ENCODE measurements around the gene MYO15B.

Gene MYO15B

GRCh38 chr17:75587675-75588595, at the start of gene MYO15B:
Gene MYO15B (plus strand): TSS chr17:75587800. CDS start chr17:75588058, 258 bp downstream.
- Mint-ChIP-seq H3K27me3 (no peaks in the 10 kb centered on the region), H3K4me3 (peak within 1 kb of the TSS; percentile 80), H3K4me1 (peaks cover 10% of the 10 kb centered on the region), H3K36me3 (no peaks in the 10 kb centered on the region), H3K9me3 (no peaks in the 10 kb centered on the region), H3K27ac (no peak within 1 kb of the TSS)
- DNase-seq (ENCODE audit: low spot score in 2 of 2) (peak; percentile 56 to 80), ATAC-seq (ENCODE audit: low read depth) (peak; percentile 51)

- H3K27ac Mint-ChIP-seq, result no peak overlapping the region
- peaks cover 3% of the 10 kb centered on the region for H3K4me1 Mint-ChIP-seq
- H3K27me3 Mint-ChIP-seq, result no peaks in the 10 kb centered on the region
- ATAC-seq (ENCODE audit: low read depth) (no peak), DNase-seq (ENCODE audit: low spot score in 2 of 2) (no peak)
- H3K36me3 Mint-ChIP-seq, result peaks cover 8% of the 10 kb centered on the region
- H3K9me3 Mint-ChIP-seq, result no peaks in the 10 kb centered on the region
- H3K4me3 Mint-ChIP-seq, result no peak overlapping the region
Measured at GRCh38 chr17:75539967-75540729, 47.5 kb upstream of the MYO15B start.

- DNase-seq (ENCODE audit: low spot score in 2 of 2) (no peak), ATAC-seq (ENCODE audit: low read depth) (no peak)
- no peaks in the 10 kb centered on the region for H3K9me3 Mint-ChIP-seq
- peaks cover 8% of the 10 kb centered on the region for H3K36me3 Mint-ChIP-seq
- peaks cover 3% of the 10 kb centered on the region for H3K4me1 Mint-ChIP-seq
- H3K4me3 Mint-ChIP-seq, result no peak overlapping the region
- H3K27me3 Mint-ChIP-seq, result no peaks in the 10 kb centered on the region
- H3K27ac Mint-ChIP-seq, result no peak overlapping the region
Measured at GRCh38 chr17:75540923-75541503, 46.6 kb upstream of the MYO15B start.

GRCh38 chr17:75542229-75542628, 45.4 kb upstream of the MYO15B start:
- DNase-seq (ENCODE audit: low spot score in 2 of 2) (no peak), ATAC-seq (ENCODE audit: low read depth) (no peak)
- peaks cover 3% of the 10 kb centered on the region for H3K4me1 Mint-ChIP-seq
- no peaks in the 10 kb centered on the region for H3K9me3 Mint-ChIP-seq
- no peak overlapping the region for H3K4me3 Mint-ChIP-seq
- peaks cover 11% of the 10 kb centered on the region for H3K36me3 Mint-ChIP-seq
- peak overlapping the region; percentile 24 for H3K27ac Mint-ChIP-seq
- H3K27me3 Mint-ChIP-seq, result no peaks in the 10 kb centered on the region

GRCh38 chr17:75542728-75543336, 44.8 kb upstream of the MYO15B start:
- DNase-seq (ENCODE audit: low spot score in 2 of 2), result no peak
- Mint-ChIP-seq H3K9me3 (no peaks in the 10 kb centered on the region), H3K27ac (no peak overlapping the region), H3K36me3 (peaks cover 11% of the 10 kb centered on the region), H3K4me1 (peaks cover 3% of the 10 kb centered on the region), H3K4me3 (no peak overlapping the region), H3K27me3 (no peaks in the 10 kb centered on the region)
- no peak for ATAC-seq (ENCODE audit: low read depth)

GRCh38 chr17:75544250-75544649, 43.4 kb upstream of the MYO15B start:
- no peak for ATAC-seq (ENCODE audit: low read depth)
- DNase-seq (ENCODE audit: low spot score in 2 of 2), result no peak
- Mint-ChIP-seq H3K4me3 (no peak overlapping the region), H3K27me3 (no peaks in the 10 kb centered on the region), H3K4me1 (peaks cover 7% of the 10 kb centered on the region), H3K9me3 (no peaks in the 10 kb centered on the region), H3K27ac (no peak overlapping the region), H3K36me3 (peaks cover 7% of the 10 kb centered on the region)

GRCh38 chr17:75546181-75546580, 41.4 kb upstream of the MYO15B start:
- DNase-seq (ENCODE audit: low spot score in 2 of 2) (no peak), ATAC-seq (ENCODE audit: low read depth) (no peak)
- H3K36me3 Mint-ChIP-seq, result peaks cover 6% of the 10 kb centered on the region
- H3K27ac Mint-ChIP-seq, result no peak overlapping the region
- no peaks in the 10 kb centered on the region for H3K27me3 Mint-ChIP-seq
- H3K9me3 Mint-ChIP-seq, result no peaks in the 10 kb centered on the region
- H3K4me3 Mint-ChIP-seq, result no peak overlapping the region
- H3K4me1 Mint-ChIP-seq, result peaks cover 7% of the 10 kb centered on the region

GRCh38 chr17:75547091-75547490, 40.5 kb upstream of the MYO15B start:
- H3K27me3 Mint-ChIP-seq, result no peaks in the 10 kb centered on the region
- no peak overlapping the region for H3K4me3 Mint-ChIP-seq
- H3K4me1 Mint-ChIP-seq, result peaks cover 6% of the 10 kb centered on the region
- no peak for DNase-seq (ENCODE audit: low spot score in 2 of 2)
- no peak overlapping the region for H3K27ac Mint-ChIP-seq
- no peak for ATAC-seq (ENCODE audit: low read depth)
- H3K9me3 Mint-ChIP-seq, result no peaks in the 10 kb centered on the region
- peaks cover 4% of the 10 kb centered on the region for H3K36me3 Mint-ChIP-seq

GRCh38 chr17:75548813-75549212, 38.8 kb upstream of the MYO15B start:
- peaks cover 4% of the 10 kb centered on the region for H3K36me3 Mint-ChIP-seq
- no peak overlapping the region for H3K4me3 Mint-ChIP-seq
- ATAC-seq (ENCODE audit: low read depth) (peak; percentile 38), DNase-seq (ENCODE audit: low spot score in 2 of 2) (no peak)
- H3K27ac Mint-ChIP-seq, result no peak overlapping the region
- H3K27me3 Mint-ChIP-seq, result no peaks in the 10 kb centered on the region
- H3K4me1 Mint-ChIP-seq, result peaks cover 4% of the 10 kb centered on the region
- H3K9me3 Mint-ChIP-seq, result no peaks in the 10 kb centered on the region

- no peak overlapping the region for H3K27ac Mint-ChIP-seq
- no peaks in the 10 kb centered on the region for H3K9me3 Mint-ChIP-seq
- H3K27me3 Mint-ChIP-seq, result no peaks in the 10 kb centered on the region
- H3K4me3 Mint-ChIP-seq, result no peak overlapping the region
- peaks cover 4% of the 10 kb centered on the region for H3K4me1 Mint-ChIP-seq
- ATAC-seq (ENCODE audit: low read depth) (no peak), DNase-seq (ENCODE audit: low spot score in 2 of 2) (no peak)
- peaks cover 4% of the 10 kb centered on the region for H3K36me3 Mint-ChIP-seq
Measured at GRCh38 chr17:75549246-75550138, 38.1 kb upstream of the MYO15B start.

GRCh38 chr17:75550139-75550465, 37.5 kb upstream of the MYO15B start:
- no peak for ATAC-seq (ENCODE audit: low read depth)

GRCh38 chr17:75551266-75551665, 36.3 kb upstream of the MYO15B start:
- Mint-ChIP-seq H3K27ac (no peak overlapping the region), H3K4me1 (peaks cover 4% of the 10 kb centered on the region), H3K36me3 (peaks cover 3% of the 10 kb centered on the region), H3K4me3 (no peak overlapping the region), H3K9me3 (no peaks in the 10 kb centered on the region), H3K27me3 (no peaks in the 10 kb centered on the region)
- ATAC-seq (ENCODE audit: low read depth) (no peak), DNase-seq (ENCODE audit: low spot score in 2 of 2) (no peak)

More at GRCh38 chr17:75550139-75550465, 37.5 kb upstream of the MYO15B start:
- Mint-ChIP-seq H3K9me3 (no peaks in the 10 kb centered on the region), H3K4me1 (peaks cover 4% of the 10 kb centered on the region), H3K27ac (no peak overlapping the region), H3K36me3 (peaks cover 4% of the 10 kb centered on the region), H3K4me3 (no peak overlapping the region), H3K27me3 (no peaks in the 10 kb centered on the region)
- no peak for DNase-seq (ENCODE audit: low spot score in 2 of 2)

Measured in memory B cell (primary cell).